HUES48 (cell line): ENCODE data around the gene FCHO1.

Experiments used
- H3K27ac ChIP-seq: one replicate; pipeline ENCODE4 v1.7.0; 2013; ENCODE audit warnings: low read depth, low read length, inconsistent platforms
- H3K27me3 ChIP-seq: 2 replicates; pipeline ENCODE4 v1.6.1; 2013; ENCODE audit warnings: mild to moderate bottlenecking, low read length; ENCODE audit not compliant: control insufficient read depth, insufficient read depth
- H3K36me3 ChIP-seq: 2 replicates; pipeline ENCODE4 v1.6.1; 2013; ENCODE audit warnings: low read length; ENCODE audit not compliant: control insufficient read depth, insufficient read depth
- H3K4me1 ChIP-seq: 2 replicates; pipeline ENCODE4 v1.6.1; 2013; ENCODE audit warnings: mild to moderate bottlenecking, low read length; ENCODE audit not compliant: control insufficient read depth, insufficient read depth
- H3K4me3 ChIP-seq: 2 replicates; pipeline ENCODE4 v1.5.1; 2013; ENCODE audit warnings: mild to moderate bottlenecking, low read depth, low read length
- H3K9ac ChIP-seq: 2 replicates; pipeline ENCODE4 v1.6.1; 2013; ENCODE audit warnings: mild to moderate bottlenecking, low read depth, low read length, moderate library complexity
- H3K9me3 ChIP-seq: 2 replicates; pipeline ENCODE4 v1.6.1; 2013; ENCODE audit warnings: low read length; ENCODE audit not compliant: control insufficient read depth, insufficient read depth

The FCHO1 gene

GRCh38 chr19:17753976-17754375, 2.7 kb downstream of the FCHO1 start:
- no peak overlapping the region for H3K4me3 ChIP-seq
- H3K9ac ChIP-seq = no peak overlapping the region

GRCh38 chr19:17754634-17755442, 3.6 kb downstream of the FCHO1 start:
- Histone ChIP-seq H3K36me3 (no peaks in the 10 kb centered on the region), H3K9ac (no peak overlapping the region), H3K27me3 (no peaks in the 10 kb centered on the region), H3K27ac (no peak overlapping the region), H3K4me1 (no peaks in the 10 kb centered on the region; the same call in 1 of the 2 replicates), H3K9me3 (no peaks in the 10 kb centered on the region), H3K4me3 (no peak overlapping the region)

More at GRCh38 chr19:17753976-17754375, 2.7 kb downstream of the FCHO1 start:
- no peak overlapping the region for H3K27ac ChIP-seq
- no peaks in the 10 kb centered on the region for H3K27me3 ChIP-seq
- H3K4me1 ChIP-seq = no peaks in the 10 kb centered on the region; the same call in 1 of the 2 replicates
- no peaks in the 10 kb centered on the region for H3K36me3 ChIP-seq
- H3K9me3 ChIP-seq = no peaks in the 10 kb centered on the region

- H3K27me3 ChIP-seq = no peaks in the 10 kb centered on the region
- H3K4me1 ChIP-seq = no peaks in the 10 kb centered on the region; the same call in 1 of the 2 replicates
- no peaks in the 10 kb centered on the region for H3K9me3 ChIP-seq
- H3K36me3 ChIP-seq = no peaks in the 10 kb centered on the region
- no peak overlapping the region for H3K4me3 ChIP-seq
- H3K9ac ChIP-seq = no peak overlapping the region
- H3K27ac ChIP-seq = no peak overlapping the region
Observed at GRCh38 chr19:17755443-17755890, 4.2 kb downstream of the FCHO1 start.

- Histone ChIP-seq H3K4me3 (no peak overlapping the region), H3K36me3 (no peaks in the 10 kb centered on the region), H3K4me1 (no peaks in the 10 kb centered on the region; the same call in 1 of the 2 replicates), H3K27ac (no peak overlapping the region), H3K27me3 (no peaks in the 10 kb centered on the region), H3K9me3 (no peaks in the 10 kb centered on the region), H3K9ac (no peak overlapping the region)
Observed at GRCh38 chr19:17755977-17756670, 4.8 kb downstream of the FCHO1 start.

GRCh38 chr19:17757125-17757524, 5.8 kb downstream of the FCHO1 start:
- Histone ChIP-seq H3K36me3 (no peaks in the 10 kb centered on the region), H3K9ac (no peak overlapping the region), H3K4me3 (no peak overlapping the region), H3K4me1 (no peaks in the 10 kb centered on the region; the same call in 1 of the 2 replicates), H3K27ac (no peak overlapping the region), H3K27me3 (no peaks in the 10 kb centered on the region), H3K9me3 (no peaks in the 10 kb centered on the region)

GRCh38 chr19:17758515-17758914, 7.2 kb downstream of the FCHO1 start:
- no peak overlapping the region for H3K9ac ChIP-seq
- H3K4me3 ChIP-seq = no peak overlapping the region
- no peaks in the 10 kb centered on the region for H3K9me3 ChIP-seq
- no peak overlapping the region for H3K27ac ChIP-seq
- H3K27me3 ChIP-seq = no peaks in the 10 kb centered on the region
- no peaks in the 10 kb centered on the region for H3K36me3 ChIP-seq
- no peaks in the 10 kb centered on the region; the same call in 1 of the 2 replicates for H3K4me1 ChIP-seq

- no peaks in the 10 kb centered on the region for H3K27me3 ChIP-seq
- H3K9me3 ChIP-seq = no peaks in the 10 kb centered on the region
- H3K36me3 ChIP-seq = peaks cover 3% of the 10 kb centered on the region; the same call in 1 of the 2 replicates
- no peak overlapping the region for H3K4me3 ChIP-seq
- no peak overlapping the region for H3K27ac ChIP-seq
- no peaks in the 10 kb centered on the region for H3K4me1 ChIP-seq
- H3K9ac ChIP-seq = no peak overlapping the region
Observed at GRCh38 chr19:17761148-17761547, 9.9 kb downstream of the FCHO1 start.

- Histone ChIP-seq H3K27me3 (no peaks in the 10 kb centered on the region), H3K4me1 (no peaks in the 10 kb centered on the region), H3K9ac (no peak overlapping the region), H3K27ac (no peak overlapping the region), H3K9me3 (no peaks in the 10 kb centered on the region), H3K4me3 (no peak overlapping the region), H3K36me3 (peaks cover 3% of the 10 kb centered on the region; the same call in 1 of the 2 replicates)
Observed at GRCh38 chr19:17762505-17763229, 11.4 kb downstream of the FCHO1 start.

- Histone ChIP-seq H3K36me3 (peaks cover 3% of the 10 kb centered on the region; the same call in 1 of the 2 replicates), H3K27me3 (no peaks in the 10 kb centered on the region), H3K4me3 (no peak overlapping the region), H3K9me3 (no peaks in the 10 kb centered on the region), H3K27ac (no peak overlapping the region), H3K9ac (no peak overlapping the region), H3K4me1 (no peaks in the 10 kb centered on the region)
Observed at GRCh38 chr19:17764348-17764747, 13.1 kb downstream of the FCHO1 start.

GRCh38 chr19:17765069-17765618, 13.9 kb downstream of the FCHO1 start:
- H3K27me3 ChIP-seq = no peaks in the 10 kb centered on the region
- no peak overlapping the region for H3K9ac ChIP-seq
- no peak overlapping the region for H3K4me3 ChIP-seq
- H3K4me1 ChIP-seq = no peaks in the 10 kb centered on the region
- no peak overlapping the region for H3K27ac ChIP-seq
- no peaks in the 10 kb centered on the region for H3K9me3 ChIP-seq
- H3K36me3 ChIP-seq = peaks cover 3% of the 10 kb centered on the region; the same call in 1 of the 2 replicates
